Inferior parietal cortex (tissue), 1 donor: ENCODE measurements around the gene CBR1.

Experiments
- DNase-seq: peaks from one replicate; pipeline ENCODE4 v3.0.0-alpha.2; 2016; ENCODE audit errors: extremely low spot score

Gene CBR1

GRCh38 chr21:36115138-36115730 is 45.4 kb downstream of the CBR1 start:
- DNase-seq = no peak

- no peak for DNase-seq
These were observed 47.5 kb downstream of the CBR1 start for GRCh38 chr21:36117286-36117741.

GRCh38 chr21:36120304-36120888 is 50.6 kb downstream of the CBR1 start:
- DNase-seq = no peak
